ENCODE measurements around the gene NCLN. TPM values are rescaled to one million over a fixed set of nuclear protein-coding genes. Genes with fewer than 3 reads are reported as not detected.

NCLN gene
- total RNA-seq, 2 experiments from 2014 or later = 55.9 to 56.8 TPM

DNA sequence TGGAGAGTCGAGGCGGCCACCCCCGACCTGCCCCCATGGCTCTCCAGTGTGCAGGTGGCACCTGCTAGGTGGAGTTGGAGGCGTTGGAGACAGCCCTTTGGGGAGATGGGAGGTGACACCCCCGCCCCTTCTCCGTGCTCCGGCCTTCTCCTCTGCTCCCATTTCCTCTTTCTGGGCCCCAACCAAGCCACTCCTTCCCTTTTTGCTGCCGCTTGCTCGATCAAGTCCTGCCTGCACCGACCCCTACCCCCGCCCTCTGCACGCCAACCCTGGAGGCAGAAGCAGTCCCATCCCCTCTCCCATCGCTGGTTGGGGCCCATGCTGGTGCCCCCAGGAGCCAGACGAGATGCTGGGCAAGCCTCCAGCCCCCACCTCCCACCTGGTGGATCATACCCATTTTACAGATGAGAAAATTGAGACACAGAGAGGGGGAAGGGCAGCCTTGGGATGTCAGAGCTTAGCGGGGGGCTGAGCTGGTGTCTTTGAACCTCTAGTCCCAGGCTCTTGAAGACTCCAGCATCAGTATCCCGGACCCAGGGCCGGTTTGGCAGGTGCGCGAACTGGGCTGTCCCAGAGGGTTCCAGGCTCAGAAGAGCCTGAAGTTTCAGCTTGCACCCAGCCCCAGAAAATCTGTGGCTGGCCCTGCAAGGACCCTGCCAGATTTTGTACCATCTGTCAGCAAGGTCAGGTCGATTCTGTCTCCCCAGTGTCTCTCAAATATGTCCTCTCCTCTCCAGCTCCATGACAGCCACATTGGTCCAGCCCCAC, 39.6 kb upstream of the NCLN start:
- H3K36me3 Mint-ChIP-seq (ENCODE audit: low read depth) = peaks cover 6% of the 10 kb centered on the region
- H3K9me3 Mint-ChIP-seq = no peaks in the 10 kb centered on the region
- no peak overlapping the region for H3K4me3 Mint-ChIP-seq
- ATAC-seq (no peak), DNase-seq (no peak)
- H3K4me1 Mint-ChIP-seq (ENCODE audit: low read depth) = peaks cover 22% of the 10 kb centered on the region
- TF ChIP-seq, protein P1, sequence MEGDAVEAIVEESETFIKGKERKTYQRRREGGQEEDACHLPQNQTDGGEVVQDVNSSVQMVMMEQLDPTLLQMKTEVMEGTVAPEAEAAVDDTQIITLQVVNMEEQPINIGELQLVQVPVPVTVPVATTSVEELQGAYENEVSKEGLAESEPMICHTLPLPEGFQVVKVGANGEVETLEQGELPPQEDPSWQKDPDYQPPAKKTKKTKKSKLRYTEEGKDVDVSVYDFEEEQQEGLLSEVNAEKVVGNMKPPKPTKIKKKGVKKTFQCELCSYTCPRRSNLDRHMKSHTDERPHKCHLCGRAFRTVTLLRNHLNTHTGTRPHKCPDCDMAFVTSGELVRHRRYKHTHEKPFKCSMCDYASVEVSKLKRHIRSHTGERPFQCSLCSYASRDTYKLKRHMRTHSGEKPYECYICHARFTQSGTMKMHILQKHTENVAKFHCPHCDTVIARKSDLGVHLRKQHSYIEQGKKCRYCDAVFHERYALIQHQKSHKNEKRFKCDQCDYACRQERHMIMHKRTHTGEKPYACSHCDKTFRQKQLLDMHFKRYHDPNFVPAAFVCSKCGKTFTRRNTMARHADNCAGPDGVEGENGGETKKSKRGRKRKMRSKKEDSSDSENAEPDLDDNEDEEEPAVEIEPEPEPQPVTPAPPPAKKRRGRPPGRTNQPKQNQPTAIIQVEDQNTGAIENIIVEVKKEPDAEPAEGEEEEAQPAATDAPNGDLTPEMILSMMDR (IDR thresholded peaks at IDR 0.05) = no peak
- intact Hi-C loops (cut with micrococcal nuclease) = no loop called here
- ChIA-PET CTCF (interaction anchor here (0.7 to 2.5 kb wide), 12 partner anchors 8 to 168 kb away, joined by 3 to 25 read pairs (median 4); partner anchors contain the start of gene GNA15), POLR2A (no interaction called here)
- no peak overlapping the region for H3K27ac Mint-ChIP-seq
- H3K27me3 Mint-ChIP-seq = no peaks in the 10 kb centered on the region

DNA sequence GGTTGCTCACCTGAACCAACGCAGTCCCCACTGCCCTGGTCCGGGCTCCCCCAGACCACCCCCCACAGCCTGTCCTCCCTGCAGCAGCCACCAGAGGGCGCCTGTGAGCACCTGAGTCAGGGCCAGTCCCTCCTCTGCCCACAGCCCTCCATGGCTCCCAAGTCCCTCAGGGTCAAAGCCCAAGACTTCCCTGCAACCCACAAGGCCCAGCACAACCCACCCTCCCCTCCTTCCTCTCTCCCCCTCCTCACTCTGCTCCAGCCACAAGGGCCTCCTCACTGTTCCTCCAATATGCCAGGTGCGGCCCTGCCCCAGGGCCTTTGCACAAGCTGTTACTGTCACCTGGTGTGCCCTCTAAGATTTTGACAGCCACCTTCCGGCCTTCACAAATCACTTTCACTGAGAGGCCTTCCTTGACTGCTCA, 39.0 kb upstream of the NCLN start:
- DNase-seq (peak; percentile 73), ATAC-seq (peak; percentile 61)
- H3K27ac Mint-ChIP-seq = no peak overlapping the region
- H3K36me3 Mint-ChIP-seq (ENCODE audit: low read depth) = peaks cover 6% of the 10 kb centered on the region
- ChIA-PET CTCF (interaction anchor here (0.7 to 2.5 kb wide), 14 partner anchors 9 to 169 kb away, joined by 3 to 25 read pairs (median 5); partner anchors contain the start of gene GNA15), POLR2A (no interaction called here)
- no peak overlapping the region for H3K4me3 Mint-ChIP-seq
- intact Hi-C loops (cut with micrococcal nuclease) = no loop called here
- H3K4me1 Mint-ChIP-seq (ENCODE audit: low read depth) = peaks cover 19% of the 10 kb centered on the region
- no peaks in the 10 kb centered on the region for H3K9me3 Mint-ChIP-seq
- no peaks in the 10 kb centered on the region for H3K27me3 Mint-ChIP-seq
- TF ChIP-seq, protein P1 (IDR thresholded peaks at IDR 0.05) = peak; percentile 98

DNA sequence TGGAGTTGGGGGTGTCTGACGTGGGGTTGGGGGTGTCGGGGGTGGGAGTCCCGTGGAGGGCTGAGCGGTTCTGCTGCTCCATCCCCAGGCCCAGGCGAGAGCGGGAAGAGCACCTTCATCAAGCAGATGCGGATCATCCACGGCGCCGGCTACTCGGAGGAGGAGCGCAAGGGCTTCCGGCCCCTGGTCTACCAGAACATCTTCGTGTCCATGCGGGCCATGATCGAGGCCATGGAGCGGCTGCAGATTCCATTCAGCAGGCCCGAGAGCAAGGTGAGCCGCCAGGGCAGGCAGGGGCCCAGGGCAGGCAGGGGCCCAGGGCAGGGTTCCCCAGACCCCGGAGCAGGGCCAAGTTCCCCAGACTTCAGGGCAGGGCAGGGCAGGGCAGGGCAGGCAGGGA, 37.2 kb upstream of the NCLN start:
- Mint-ChIP-seq H3K4me1 (ENCODE audit: low read depth) (peaks cover 10% of the 10 kb centered on the region), H3K27ac (no peak overlapping the region), H3K9me3 (no peaks in the 10 kb centered on the region), H3K27me3 (no peaks in the 10 kb centered on the region), H3K36me3 (ENCODE audit: low read depth) (peaks cover 6% of the 10 kb centered on the region), H3K4me3 (no peak overlapping the region)
- TF ChIP-seq, protein P1 (IDR thresholded peaks at IDR 0.05) = no peak
- POLR2A ChIA-PET = no interaction called here
- intact Hi-C loops (cut with micrococcal nuclease) = no loop called here
- DNase-seq (no peak), ATAC-seq (no peak)
- CTCF ChIA-PET = no interaction called here

DNA sequence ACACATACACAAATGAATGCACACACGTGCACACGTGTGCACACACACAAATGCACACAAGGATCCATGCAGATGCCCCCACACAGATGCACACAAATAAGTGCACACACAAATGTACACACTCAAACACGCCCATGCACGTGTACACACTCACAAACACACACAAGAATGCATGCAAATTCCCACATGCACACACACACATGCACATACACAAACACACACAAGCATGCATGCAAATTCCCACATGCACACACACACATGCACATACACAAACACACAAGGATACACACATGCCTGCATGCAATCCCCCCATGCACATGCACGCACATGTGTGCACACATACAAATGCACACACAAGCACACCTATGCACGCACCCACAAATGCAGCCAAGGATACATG, 36.6 kb upstream of the NCLN start:
- ATAC-seq (no peak), DNase-seq (no peak)
- Mint-ChIP-seq H3K4me3 (no peak overlapping the region), H3K9me3 (no peaks in the 10 kb centered on the region), H3K4me1 (ENCODE audit: low read depth) (peaks cover 10% of the 10 kb centered on the region), H3K36me3 (ENCODE audit: low read depth) (peaks cover 6% of the 10 kb centered on the region), H3K27ac (no peak overlapping the region), H3K27me3 (no peaks in the 10 kb centered on the region)
- TF ChIP-seq, protein P1 (IDR thresholded peaks at IDR 0.05) = no peak
- POLR2A ChIA-PET = no interaction called here
- CTCF ChIA-PET = interaction anchor here (1.0 kb wide), 1 partner anchor 261 kb away, joined by 3 read pairs; no protein-coding TSS in a partner anchor
- intact Hi-C loops (cut with micrococcal nuclease) = no loop called here
